Prostate gland (tissue), 2 donors: ENCODE data around the gene FBXL3. TPM values are rescaled to one million over a fixed set of nuclear protein-coding genes. Genes with fewer than 3 reads are reported as not detected.
"Not testable (repeated sequence)": the region's sequence is repeated elsewhere in the genome, so short reads cannot be mapped to it uniquely, and the experiment has no call there.

Source experiments
- DNase-seq: peaks from one replicate; pipeline ENCODE4 v3.0.0-alpha.2; 2019; ENCODE audit warnings: low spot score
- H3K27ac ChIP-seq, 2 donors: fragments of 200-600 bp; sonication (generic); 2 replicates each; pipeline ENCODE4 v1.5.1; 2017 to 2019
- H3K27me3 ChIP-seq: fragments of 200-600 bp; sonication (generic); replicated peaks from 2 replicates; pipeline ENCODE4 v1.5.1; 2019; ENCODE audit not compliant: insufficient read depth
- H3K36me3 ChIP-seq, 2 donors: fragments of 200-600 bp; sonication (generic); 1 replicate in 1 of 2; 2 replicates in 1 of 2; pipeline versions ENCODE4 v1.5.1 to v1.8.1; 2017 to 2019
- H3K4me1 ChIP-seq: fragments of 200-600 bp; sonication (generic); replicated peaks from 2 replicates; pipeline ENCODE4 v1.5.1; 2019
- H3K4me3 ChIP-seq, 2 donors: fragments of 200-600 bp; sonication (generic); 2 replicates each; pipeline ENCODE4 v1.5.1; 2017 to 2019
- H3K9me3 ChIP-seq: fragments of 200-600 bp; sonication (generic); 2 replicates; pipeline ENCODE4 v1.5.1; 2017
- CTCF ChIP-seq, 4 experiments: fragments of 200-600 bp in 2 of 4; fragments of 450-650 bp in 2 of 4; sonication (generic) in 2 of 4; IDR thresholded peaks; 1 replicate in 3 of 4; 2 replicates in 1 of 4; pipeline ENCODE4 v1.5.1; 2016 to 2019; ENCODE audit warnings: antibody characterized with exemption in 4 of 4, mild to moderate bottlenecking in 2 of 4, moderate library complexity in 2 of 4
- POLR2A ChIP-seq: fragments of 450-650 bp; IDR thresholded peaks from one replicate; pipeline ENCODE4 v1.6.1; 2016; ENCODE audit warnings: antibody characterized with exemption, mild to moderate bottlenecking
- POLR2AphosphoS5 ChIP-seq: sonication (generic); formaldehyde crosslinking; IDR thresholded peaks from one replicate; pipeline ENCODE4 v1.6.1; 2017; ENCODE audit warnings: antibody characterized with exemption
- WGBS: methylation state at CpG from one replicate; pipeline ENCODE4 v1.1.5; 2018; 5-methylcytosine and 5-hydroxymethylcytosine counted together
- intact Hi-C: fragments of 100-400 bp; cut with DNase I; formaldehyde crosslinking; loops from one replicate; pipeline ENCODE4 v1.14.2; 2022
- total RNA-seq, 2 donors: library from RNA; depleted of rRNA; stranded (reverse); fragments of >200 nt; gene quantifications; one replicate each; pipeline ENCODE4 v1.1.0, GENCODE V29; 2016

Gene FBXL3
- total RNA-seq, 2 donors from 2014 or later, result 85.6 to 113 TPM

GRCh38 chr13:76968041-76968440, 58.9 kb downstream of the FBXL3 start:
- no peaks in the 10 kb centered on the region for H3K9me3 ChIP-seq
- intact Hi-C loops, result no loop called here
- H3K4me3 ChIP-seq, result no peak overlapping the region
- no peaks in the 10 kb centered on the region for H3K4me1 ChIP-seq
- no peak for TF ChIP-seq CTCF (IDR thresholded peaks at IDR 0.05)
- TF ChIP-seq POLR2A, result no peak
- no peak for TF ChIP-seq POLR2AphosphoS5
- H3K27me3 ChIP-seq, result no peaks in the 10 kb centered on the region
- DNase-seq, result no peak
- no peaks in the 10 kb centered on the region for H3K36me3 ChIP-seq
- H3K27ac ChIP-seq, result no peak overlapping the region
- WGBS, result 93% methylated on average over 6 of the region's 6 CpGs

- 75% methylated on average over 6 of the region's 6 CpGs for WGBS
- H3K9me3 ChIP-seq, result no peaks in the 10 kb centered on the region
- intact Hi-C loops, result no loop called here
Measured at GRCh38 chr13:76967031-76967430, 59.9 kb downstream of the FBXL3 start.

GRCh38 chr13:76965759-76966421, 61.1 kb downstream of the FBXL3 start:
- Histone ChIP-seq H3K4me3 (no peak overlapping the region), H3K27ac (no peak overlapping the region), H3K27me3 (no peaks in the 10 kb centered on the region), H3K36me3 (no peaks in the 10 kb centered on the region), H3K4me1 (no peaks in the 10 kb centered on the region), H3K9me3 (no peaks in the 10 kb centered on the region)
- no peak for DNase-seq
- intact Hi-C loops, result no loop called here
- TF ChIP-seq POLR2A (no peak), POLR2AphosphoS5 (no peak), CTCF (IDR thresholded peaks at IDR 0.05) (no peak)
- WGBS, result 46% methylated on average over 6 of the region's 6 CpGs

More at GRCh38 chr13:76967031-76967430, 59.9 kb downstream of the FBXL3 start:
- Histone ChIP-seq H3K36me3 (no peaks in the 10 kb centered on the region), H3K27me3 (no peaks in the 10 kb centered on the region), H3K4me1 (no peaks in the 10 kb centered on the region), H3K4me3 (no peak overlapping the region), H3K27ac (no peak overlapping the region)
- TF ChIP-seq POLR2A, result no peak
- no peak for TF ChIP-seq CTCF (IDR thresholded peaks at IDR 0.05)
- TF ChIP-seq POLR2AphosphoS5, result no peak
- DNase-seq, result no peak

GRCh38 chr13:76959734-76960133, 67.2 kb downstream of the FBXL3 start:
- H3K27me3 ChIP-seq, DNase-seq, H3K4me3 ChIP-seq, H3K36me3 ChIP-seq, H3K27ac ChIP-seq, H3K4me1 ChIP-seq, intact Hi-C loops, H3K9me3 ChIP-seq: not testable (repeated sequence)

- intact Hi-C loops, result no loop called here
- Histone ChIP-seq H3K27me3 (no peaks in the 10 kb centered on the region), H3K4me3 (no peak overlapping the region), H3K36me3 (no peaks in the 10 kb centered on the region), H3K4me1 (no peaks in the 10 kb centered on the region), H3K27ac (no peak overlapping the region), H3K9me3 (no peaks in the 10 kb centered on the region)
- WGBS, result 76% methylated on average over 4 of the region's 4 CpGs
- DNase-seq, result no peak
- TF ChIP-seq POLR2AphosphoS5 (no peak), CTCF (IDR thresholded peaks at IDR 0.05) (no peak), POLR2A (no peak)
Measured at GRCh38 chr13:76958841-76959432, 68.0 kb downstream of the FBXL3 start.
